ENCODE results near the gene UGT2B7.
"Not testable (repeated sequence)": the region's sequence is repeated elsewhere in the genome, so short reads cannot be mapped to it uniquely, and the experiment has no call there.

Gene UGT2B7

GRCh38 chr4:69078852-69079251, 17.4 kb upstream of the UGT2B7 start:
- no peak for DNase-seq (ENCODE audit: extremely low read depth in 1 of 2, low read depth in 1 of 2)

GRCh38 chr4:69088473-69088872, 7.8 kb upstream of the UGT2B7 start:
- DNase-seq (ENCODE audit: extremely low read depth in 1 of 2, low read depth in 1 of 2): no peak

GRCh38 chr4:69089388-69089787, 6.9 kb upstream of the UGT2B7 start:
- DNase-seq (ENCODE audit: extremely low read depth in 1 of 2, low read depth in 1 of 2): no peak

GRCh38 chr4:69092190-69092589, 4.1 kb upstream of the UGT2B7 start:
- no peak for DNase-seq (ENCODE audit: extremely low read depth in 1 of 2, low read depth in 1 of 2)

- DNase-seq (ENCODE audit: extremely low read depth in 1 of 2, low read depth in 1 of 2): no peak
Observed at GRCh38 chr4:69092980-69093568, 3.2 kb upstream of the UGT2B7 start.

GRCh38 chr4:69093681-69094080, 2.6 kb upstream of the UGT2B7 start:
- no peak for DNase-seq (ENCODE audit: extremely low read depth in 1 of 2, low read depth in 1 of 2)

GRCh38 chr4:69095301-69095731, 958 bp upstream of the UGT2B7 start:
- no peak for DNase-seq (ENCODE audit: extremely low read depth in 1 of 2, low read depth in 1 of 2)

GRCh38 chr4:69096810-69097209, 536 bp downstream of the UGT2B7 start:
- DNase-seq (ENCODE audit: extremely low read depth in 1 of 2, low read depth in 1 of 2): no peak

GRCh38 chr4:69098470-69098869, 2.2 kb downstream of the UGT2B7 start:
- no peak for DNase-seq (ENCODE audit: extremely low read depth in 1 of 2, low read depth in 1 of 2)

- no peak for DNase-seq (ENCODE audit: extremely low read depth in 1 of 2, low read depth in 1 of 2)
Observed at GRCh38 chr4:69099910-69100309, 3.6 kb downstream of the UGT2B7 start.

- not testable (repeated sequence) for DNase-seq (ENCODE audit: extremely low read depth in 1 of 2, low read depth in 1 of 2)
Observed at GRCh38 chr4:69102668-69103067, 6.4 kb downstream of the UGT2B7 start.

- DNase-seq (ENCODE audit: extremely low read depth in 1 of 2, low read depth in 1 of 2): no peak
Observed at GRCh38 chr4:69104719-69105275, 8.5 kb downstream of the UGT2B7 start.

GRCh38 chr4:69115151-69115850, 19.0 kb downstream of the UGT2B7 start:
- DNase-seq (ENCODE audit: extremely low read depth in 1 of 2, low read depth in 1 of 2): not testable (repeated sequence)

- no peak for DNase-seq (ENCODE audit: extremely low read depth in 1 of 2, low read depth in 1 of 2)
Observed at GRCh38 chr4:69115851-69116213, 19.6 kb downstream of the UGT2B7 start.

- DNase-seq (ENCODE audit: extremely low read depth in 1 of 2, low read depth in 1 of 2): no peak
Observed at GRCh38 chr4:69116645-69117321, 20.5 kb downstream of the UGT2B7 start.

GRCh38 chr4:69120870-69121269, 24.6 kb downstream of the UGT2B7 start:
- DNase-seq (ENCODE audit: extremely low read depth in 1 of 2, low read depth in 1 of 2): no peak

- no peak for DNase-seq (ENCODE audit: extremely low read depth in 1 of 2, low read depth in 1 of 2)
Observed at GRCh38 chr4:69122476-69122875, 26.2 kb downstream of the UGT2B7 start.

GRCh38 chr4:69124941-69125340, 28.7 kb downstream of the UGT2B7 start:
- DNase-seq (ENCODE audit: extremely low read depth in 1 of 2, low read depth in 1 of 2): no peak

- DNase-seq (ENCODE audit: extremely low read depth in 1 of 2, low read depth in 1 of 2): no peak
Observed at GRCh38 chr4:69126024-69126423, 29.8 kb downstream of the UGT2B7 start.

- no peak for DNase-seq (ENCODE audit: extremely low read depth in 1 of 2, low read depth in 1 of 2)
Observed at GRCh38 chr4:69133993-69134392, 37.7 kb downstream of the UGT2B7 start.

- DNase-seq (ENCODE audit: extremely low read depth in 1 of 2, low read depth in 1 of 2): no peak
Observed at GRCh38 chr4:69134471-69134870, 38.2 kb downstream of the UGT2B7 start.

GRCh38 chr4:69141320-69141719, 45.0 kb downstream of the UGT2B7 start:
- no peak for DNase-seq (ENCODE audit: extremely low read depth in 1 of 2, low read depth in 1 of 2)
